ENCODE data around the gene PACS1. TPM values are rescaled to one million over a fixed set of nuclear protein-coding genes. Genes with fewer than 3 reads are reported as not detected.

PACS1 gene
- total RNA-seq, 6 experiments from 2014 or later, result 5.8 to 23.7 (median 12.5) TPM

- DNase-seq (peak in 1 of 3 donors; percentile 23), ATAC-seq (no peak)
- H3K4me1 ChIP-seq, result peaks cover 0 to 30% (median 11%) of the 10 kb centered on the region in 4 donors
- no peaks in the 10 kb centered on the region for H3K9me3 ChIP-seq
- H3K27ac ChIP-seq, result peak overlapping the region; percentile 58 to 86 (median 80)
- intact Hi-C loops (cut with DNase I), result no loop called here
- peak overlapping the region; percentile 55 to 74 (median 72) for H3K4me3 ChIP-seq
- 80% methylated on average over 1 of the region's 2 CpGs for WGBS (ENCODE audit: insufficient coverage, low coverage, low lambda C conversion rate, missing lambda C conversion rate)
- no peaks in the 10 kb centered on the region for H3K27me3 ChIP-seq
- no peak for TF ChIP-seq POLR2A (IDR thresholded peaks at IDR 0.05)
- TF ChIP-seq, protein P1, sequence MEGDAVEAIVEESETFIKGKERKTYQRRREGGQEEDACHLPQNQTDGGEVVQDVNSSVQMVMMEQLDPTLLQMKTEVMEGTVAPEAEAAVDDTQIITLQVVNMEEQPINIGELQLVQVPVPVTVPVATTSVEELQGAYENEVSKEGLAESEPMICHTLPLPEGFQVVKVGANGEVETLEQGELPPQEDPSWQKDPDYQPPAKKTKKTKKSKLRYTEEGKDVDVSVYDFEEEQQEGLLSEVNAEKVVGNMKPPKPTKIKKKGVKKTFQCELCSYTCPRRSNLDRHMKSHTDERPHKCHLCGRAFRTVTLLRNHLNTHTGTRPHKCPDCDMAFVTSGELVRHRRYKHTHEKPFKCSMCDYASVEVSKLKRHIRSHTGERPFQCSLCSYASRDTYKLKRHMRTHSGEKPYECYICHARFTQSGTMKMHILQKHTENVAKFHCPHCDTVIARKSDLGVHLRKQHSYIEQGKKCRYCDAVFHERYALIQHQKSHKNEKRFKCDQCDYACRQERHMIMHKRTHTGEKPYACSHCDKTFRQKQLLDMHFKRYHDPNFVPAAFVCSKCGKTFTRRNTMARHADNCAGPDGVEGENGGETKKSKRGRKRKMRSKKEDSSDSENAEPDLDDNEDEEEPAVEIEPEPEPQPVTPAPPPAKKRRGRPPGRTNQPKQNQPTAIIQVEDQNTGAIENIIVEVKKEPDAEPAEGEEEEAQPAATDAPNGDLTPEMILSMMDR (IDR thresholded peaks at IDR 0.05), result no peak
- peaks cover 6 to 29% (median 16%) of the 10 kb centered on the region in 4 donors for H3K36me3 ChIP-seq
Measured at GRCh38 chr11:66071381-66071801, 1.3 kb downstream of the PACS1 start.

- no peak for TF ChIP-seq POLR2A (IDR thresholded peaks at IDR 0.05)
- TF ChIP-seq, protein P1 (IDR thresholded peaks at IDR 0.05), result no peak
- DNase-seq (no peak), ATAC-seq (no peak)
- WGBS (ENCODE audit: insufficient coverage, low coverage, low lambda C conversion rate, missing lambda C conversion rate), result 69% methylated on average over 3 of the region's 3 CpGs
- Histone ChIP-seq H3K36me3 (peaks cover 2 to 22% (median 13%) of the 10 kb centered on the region in 4 donors), H3K9me3 (no peaks in the 10 kb centered on the region), H3K4me1 (peaks cover 0 to 26% (median 11%) of the 10 kb centered on the region in 4 donors), H3K27me3 (no peaks in the 10 kb centered on the region), H3K27ac (no peak overlapping the region), H3K4me3 (no peak overlapping the region)
- intact Hi-C loops (cut with DNase I), result no loop called here
Measured at GRCh38 chr11:66072081-66072480, 2.0 kb downstream of the PACS1 start.

GRCh38 chr11:66072518-66072917 lies 2.4 kb downstream of the PACS1 start:
- DNase-seq (peak in 1 of 3 donors; percentile 25), ATAC-seq (no peak)
- no peak for TF ChIP-seq POLR2A (IDR thresholded peaks at IDR 0.05)
- TF ChIP-seq, protein P1 (IDR thresholded peaks at IDR 0.05), result no peak
- H3K27me3 ChIP-seq, result no peaks in the 10 kb centered on the region
- WGBS (ENCODE audit: insufficient coverage, low coverage, low lambda C conversion rate, missing lambda C conversion rate), result 79% methylated on average over 6 of the region's 8 CpGs
- intact Hi-C loops (cut with DNase I), result no loop called here
- no peak overlapping the region for H3K27ac ChIP-seq
- H3K9me3 ChIP-seq, result no peaks in the 10 kb centered on the region
- H3K36me3 ChIP-seq, result peaks cover 0 to 18% (median 10%) of the 10 kb centered on the region in 4 donors
- H3K4me1 ChIP-seq, result peaks cover 0 to 22% (median 11%) of the 10 kb centered on the region in 4 donors
- H3K4me3 ChIP-seq, result no peak overlapping the region

GRCh38 chr11:66073669-66074068 lies 3.6 kb downstream of the PACS1 start:
- TF ChIP-seq POLR2A (IDR thresholded peaks at IDR 0.05), result no peak
- TF ChIP-seq, protein P1 (IDR thresholded peaks at IDR 0.05), result no peak
- ATAC-seq (no peak), DNase-seq (peak in 1 of 3 donors; percentile 18)
- intact Hi-C loops (cut with DNase I), result no loop called here
- WGBS (ENCODE audit: insufficient coverage, low coverage, low lambda C conversion rate, missing lambda C conversion rate), result 83% methylated on average over 1 of the region's 1 CpG
- no peaks in the 10 kb centered on the region for H3K27me3 ChIP-seq
- no peaks in the 10 kb centered on the region for H3K9me3 ChIP-seq
- H3K36me3 ChIP-seq, result peaks cover 0 to 6% (median 2%) of the 10 kb centered on the region in 4 donors
- no peak overlapping the region for H3K4me3 ChIP-seq
- peaks cover 0 to 12% (median 7%) of the 10 kb centered on the region in 4 donors for H3K4me1 ChIP-seq
- no peak overlapping the region for H3K27ac ChIP-seq

Data from right lobe of liver (tissue), 6 donors.